ENCODE measurements around the gene NAV3.
A peak's percentile ranks its signal among the peaks of the same experiment; 100 is the strongest.

- TF ChIP-seq CTCF (conservative IDR thresholded peaks at IDR 0.05; ENCODE audit: low read depth, low read length) (0 out of 2 replicates have a peak, but pooled peaks have one; percentile 19), EZH2 (IDR thresholded peaks at IDR 0.05; ENCODE audit: borderline replicate concordance, low read depth, low read length, poor library complexity, severe bottlenecking) (no peak)
Measured at GRCh38 chr12:78101946-78102635, 271.4 kb downstream of the NAV3 start.

Measured in A673 (cell line).